Urothelium cell line (cell line): ENCODE results near the gene ATL3.
"Not testable (repeated sequence)": the region's sequence is repeated elsewhere in the genome, so short reads cannot be mapped to it uniquely, and the experiment has no call there.

Source experiments
- DNase-seq: peaks from one replicate; pipeline ENCODE4 v3.0.0; 2011; ENCODE audit warnings: low spot score, mixed read lengths
- FAIRE-seq: peaks from 2 replicates; lab custom pipeline; 2011; peaks lifted over from hg19 to GRCh38; lab: Jason Lieb, UNC

The ATL3 gene

GRCh38 chr11:63623513-63624140 is 47.5 kb downstream of the ATL3 start:
- FAIRE-seq (no peak), DNase-seq (no peak)

- DNase-seq (no peak), FAIRE-seq (no peak)
Measured at GRCh38 chr11:63622323-63622722, 48.9 kb downstream of the ATL3 start.

- FAIRE-seq (no peak), DNase-seq (no peak)
Measured at GRCh38 chr11:63621071-63621470, 50.1 kb downstream of the ATL3 start.

GRCh38 chr11:63619967-63620366 is 51.2 kb downstream of the ATL3 start:
- no peak for FAIRE-seq
- no peak for DNase-seq

GRCh38 chr11:63617686-63618085 is 53.5 kb downstream of the ATL3 start:
- DNase-seq, FAIRE-seq: not testable (repeated sequence)

GRCh38 chr11:63616953-63617352 is 54.2 kb downstream of the ATL3 start:
- no peak for DNase-seq
- no peak for FAIRE-seq

- DNase-seq (no peak), FAIRE-seq (no peak)
Measured at GRCh38 chr11:63614136-63614671, 57.0 kb downstream of the ATL3 start, which contains the start of gene PLAAT3. Gene PLAAT3, minus strand, starts transcription at chr11:63614433. Its CDS starts 419 bp downstream, at chr11:63614014.

GRCh38 chr11:63613517-63614135 is 57.5 kb downstream of the ATL3 start:
- no peak for DNase-seq

GRCh38 chr11:63612181-63612580 is 59.0 kb downstream of the ATL3 start:
- DNase-seq: no peak
- FAIRE-seq: no peak

More at GRCh38 chr11:63613517-63614135, 57.5 kb downstream of the ATL3 start:
- no peak for FAIRE-seq

GRCh38 chr11:63611395-63611747 is 59.8 kb downstream of the ATL3 start:
- DNase-seq (no peak), FAIRE-seq (no peak)

- no peak for FAIRE-seq
- DNase-seq: no peak
Measured at GRCh38 chr11:63610604-63611394, 60.4 kb downstream of the ATL3 start.

GRCh38 chr11:63609971-63610580 is 61.1 kb downstream of the ATL3 start:
- DNase-seq: no peak
- FAIRE-seq: no peak

- DNase-seq (no peak), FAIRE-seq (no peak)
Measured at GRCh38 chr11:63609536-63609935, 61.6 kb downstream of the ATL3 start.

GRCh38 chr11:63608353-63609345 is 62.5 kb downstream of the ATL3 start:
- FAIRE-seq: no peak

GRCh38 chr11:63603180-63603518 is 68.0 kb downstream of the ATL3 start:
- no peak for DNase-seq
- no peak for FAIRE-seq

More at GRCh38 chr11:63608353-63609345, 62.5 kb downstream of the ATL3 start:
- peak; percentile 45 for DNase-seq

GRCh38 chr11:63602290-63603179 is 68.6 kb downstream of the ATL3 start:
- not testable (repeated sequence) for DNase-seq, FAIRE-seq

- DNase-seq (peak; percentile 42), FAIRE-seq (no peak)
Measured at GRCh38 chr11:63599211-63600122, 71.7 kb downstream of the ATL3 start.

GRCh38 chr11:63598556-63598955 is 72.6 kb downstream of the ATL3 start:
- DNase-seq (no peak), FAIRE-seq (peak; percentile 77)
